Measurements from ENCODE around the gene SPEF2.

Gene SPEF2

DNA sequence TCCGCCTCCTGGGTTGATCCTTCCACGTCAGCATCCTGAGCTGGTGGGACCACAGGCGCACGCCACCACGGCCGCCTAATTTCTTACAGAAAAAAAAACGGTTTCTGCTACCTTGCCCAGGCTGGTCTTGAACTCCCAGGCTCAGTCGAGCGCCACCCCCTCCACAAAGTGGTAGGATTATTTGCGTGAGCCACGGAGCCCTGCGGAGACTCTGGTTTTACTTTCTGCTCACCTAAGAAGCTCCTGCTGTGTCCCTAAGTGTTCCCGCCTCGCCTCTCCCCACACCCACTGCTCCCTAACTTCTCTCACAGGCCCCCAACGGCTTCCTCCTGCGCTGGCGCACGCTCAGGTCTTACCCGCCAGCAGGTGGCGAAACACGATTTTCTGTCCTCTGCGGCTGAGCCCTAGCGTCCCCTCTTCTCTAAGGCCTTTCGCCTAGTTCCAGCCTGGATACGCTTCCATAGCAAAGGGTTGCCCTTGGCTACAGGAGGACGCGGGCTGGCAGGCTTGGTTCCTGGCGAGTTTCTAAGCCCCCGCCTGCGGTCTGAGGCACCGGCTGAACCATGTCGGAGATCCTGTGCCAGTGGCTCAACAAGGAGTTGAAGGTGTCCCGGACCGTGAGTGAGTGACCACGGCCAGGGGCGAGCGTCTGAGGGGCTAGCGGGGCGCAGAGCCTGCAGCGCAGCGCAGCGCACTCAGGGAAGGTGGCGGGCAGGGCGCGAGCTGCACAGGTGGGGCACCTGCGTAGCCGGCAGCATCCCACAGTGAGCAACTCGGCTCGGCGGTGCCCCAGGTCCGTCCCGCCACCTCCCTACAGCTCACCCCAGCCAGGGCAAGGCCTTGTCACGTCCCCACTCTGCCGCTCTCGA, at the start of gene SPEF2:
SPEF2 (plus strand) TSS at position 429 of the 869 bp plus-strand sequence; CDS start at position 564, 135 bp downstream.
- no peak for DNase-seq

DNA sequence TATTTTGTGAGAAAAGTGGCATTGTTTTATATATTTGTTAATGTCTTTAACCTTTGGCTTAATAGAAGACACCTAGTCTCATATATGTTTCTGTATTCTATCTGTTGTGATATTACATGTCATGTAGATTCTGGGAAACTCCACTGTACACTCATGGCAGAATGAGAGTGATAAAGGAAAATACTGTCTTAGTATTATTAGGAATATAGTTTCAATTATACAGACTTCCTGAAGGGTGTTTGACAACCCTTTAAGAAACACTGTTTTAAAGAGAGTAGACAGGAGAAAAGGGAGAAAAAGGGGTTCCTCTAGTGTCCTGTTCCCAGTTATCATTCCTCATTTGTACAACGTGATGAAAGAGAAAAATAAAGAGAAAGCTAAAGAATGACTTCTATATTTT, 42.1 kb upstream of the SPEF2 start:
- DNase-seq, result no peak

DNA sequence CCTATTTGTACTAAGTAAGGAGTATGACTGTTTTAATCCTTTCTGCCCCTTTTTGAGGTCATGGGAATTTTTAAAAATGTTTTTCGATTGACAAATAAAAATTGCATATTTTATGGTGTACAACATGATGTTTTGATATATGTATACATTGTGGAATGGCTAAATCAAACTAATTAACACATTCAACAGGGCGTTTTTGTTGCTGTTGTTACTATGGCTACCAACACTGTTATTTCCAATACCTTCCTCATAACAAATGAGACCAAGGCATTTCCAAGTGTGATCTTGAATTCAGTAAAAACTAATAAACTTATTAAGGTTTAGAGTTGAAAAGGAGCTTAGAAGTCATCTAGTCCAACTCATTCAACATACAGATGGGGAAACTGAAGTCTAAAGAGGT, 30.2 kb upstream of the SPEF2 start:
- no peak for DNase-seq

DNA sequence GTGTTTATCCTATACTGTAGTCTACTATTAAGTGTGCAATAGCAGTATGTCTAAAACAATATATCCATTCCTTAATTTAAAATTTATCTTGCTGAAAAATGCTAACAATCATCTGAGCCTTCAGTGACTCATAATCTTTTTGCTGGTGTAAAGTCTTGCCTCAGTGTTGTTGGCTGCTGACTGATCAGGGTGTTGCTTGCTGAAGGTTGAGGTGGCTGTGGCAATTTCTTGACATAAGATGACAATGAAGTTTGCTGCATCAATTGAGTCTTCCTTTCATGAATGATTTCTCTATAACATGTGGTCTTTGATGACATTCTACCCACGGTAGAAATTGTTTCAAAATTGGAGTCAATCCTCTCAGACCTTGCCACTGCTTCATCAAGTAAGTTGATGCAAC, 24.3 kb upstream of the SPEF2 start:
- DNase-seq, result no peak

GRCh38 chr5:35598707-35599370, 18.8 kb upstream of the SPEF2 start:
- no peak for DNase-seq

DNA sequence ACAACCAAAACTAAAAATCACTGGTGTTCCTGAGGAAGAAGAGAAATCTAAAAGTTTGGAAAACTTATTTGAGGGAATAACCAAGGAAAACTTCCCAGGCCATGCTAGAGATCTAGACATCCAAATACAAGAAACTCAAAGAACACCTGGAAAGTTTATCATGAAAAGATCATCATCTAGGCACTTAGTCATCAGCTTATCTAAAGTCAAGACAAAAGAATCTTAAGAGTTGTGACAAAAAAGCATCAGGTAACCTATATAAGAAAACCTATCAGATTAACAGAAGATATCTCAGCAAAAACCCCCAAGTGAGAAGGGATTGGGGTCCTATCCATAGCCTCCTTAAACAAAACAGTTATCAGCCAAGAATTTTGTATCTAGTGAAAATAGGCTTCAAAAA, 17.1 kb upstream of the SPEF2 start:
- no peak for DNase-seq

GRCh38 chr5:35608881-35609779, 8.5 kb upstream of the SPEF2 start:
- no peak for DNase-seq

- DNase-seq, result no peak
Observed at GRCh38 chr5:35617060-35617434, 616 bp upstream of the SPEF2 start.

DNA sequence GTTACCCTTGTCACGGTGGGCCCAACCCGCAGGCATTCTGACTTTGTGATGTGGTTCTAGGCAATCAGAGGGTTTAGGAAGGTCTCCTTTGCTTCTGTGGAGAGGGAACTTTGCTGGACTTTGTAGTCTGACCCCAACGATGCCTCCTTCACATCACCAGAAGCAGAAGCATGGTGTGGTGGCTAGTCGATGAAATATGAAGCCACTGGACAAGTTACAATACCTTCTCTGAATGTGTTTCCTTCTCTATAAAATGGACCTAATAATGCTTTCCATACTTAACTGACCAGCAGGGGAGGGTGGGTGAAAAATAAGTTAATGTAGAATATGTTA, 607 bp downstream of the SPEF2 start:
- no peak for DNase-seq

DNA sequence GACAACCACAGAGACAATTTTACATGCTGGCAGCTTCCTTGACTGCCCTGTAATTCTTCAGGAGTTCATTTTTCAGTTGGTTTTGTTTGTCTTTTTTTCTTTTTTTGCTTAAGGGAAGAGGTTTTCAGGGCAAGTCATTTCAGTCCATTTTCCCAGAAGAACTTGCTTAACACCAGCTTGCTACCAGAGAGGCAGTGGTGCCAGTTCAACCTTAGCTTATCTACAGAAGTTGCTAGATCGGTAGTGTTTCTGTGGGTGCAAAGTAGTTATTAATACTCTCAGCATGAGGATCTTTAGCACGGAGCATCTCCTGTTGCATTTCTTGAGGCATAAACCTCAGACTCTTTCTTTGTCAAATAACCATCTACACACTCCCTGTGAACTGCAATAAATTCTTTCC, 1.1 kb downstream of the SPEF2 start:
- no peak for DNase-seq

DNA sequence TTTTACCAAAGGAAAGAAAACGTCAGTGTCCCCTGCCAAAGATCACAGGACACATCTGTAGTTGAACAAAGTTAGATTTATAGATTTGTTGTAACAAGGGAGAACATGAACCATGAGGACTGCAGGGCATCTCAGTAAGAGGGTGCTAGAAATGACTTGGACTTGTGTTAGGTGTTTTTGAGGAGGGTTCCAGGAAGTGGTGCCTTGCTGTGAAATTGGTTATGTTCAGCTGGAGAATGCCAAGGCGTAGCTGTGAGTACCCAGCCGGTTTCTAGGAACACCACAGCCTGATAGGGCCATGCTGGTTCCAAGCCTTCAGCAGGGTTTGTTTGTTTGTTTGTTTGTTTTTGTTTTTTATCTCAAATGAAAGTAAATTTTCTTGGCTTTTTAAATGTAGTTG, 5.3 kb downstream of the SPEF2 start:
- DNase-seq, result no peak

- no peak for DNase-seq
Observed at GRCh38 chr5:35623991-35624390, 6.3 kb downstream of the SPEF2 start.

DNA sequence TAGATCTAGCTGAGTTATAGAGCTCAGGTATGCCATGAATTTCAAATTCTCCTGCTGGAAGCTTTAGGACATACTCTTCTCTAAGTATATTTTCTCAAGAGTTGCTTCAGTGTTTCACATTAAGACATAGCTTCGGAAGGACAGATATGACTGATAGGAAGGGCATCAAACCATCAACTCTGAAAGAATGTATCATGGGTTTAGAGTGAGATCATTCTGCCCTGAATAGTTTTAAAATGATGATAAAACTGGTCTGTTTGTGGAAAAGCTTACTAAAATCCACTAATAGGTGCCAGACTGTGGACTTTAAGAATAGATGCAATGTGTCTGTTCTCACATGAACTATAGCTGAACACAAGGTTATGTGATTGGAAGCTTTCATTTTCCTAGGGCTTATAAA, 8.4 kb downstream of the SPEF2 start:
- DNase-seq, result no peak

- DNase-seq, result no peak
Observed at GRCh38 chr5:35626553-35626952, 8.9 kb downstream of the SPEF2 start.

GRCh38 chr5:35634326-35634725, 16.7 kb downstream of the SPEF2 start:
- no peak for DNase-seq

- DNase-seq, result no peak
Observed at GRCh38 chr5:35640623-35641022, 23.0 kb downstream of the SPEF2 start.

GRCh38 chr5:35644543-35644942, 26.9 kb downstream of the SPEF2 start:
- DNase-seq, result no peak

- no peak for DNase-seq
Observed at GRCh38 chr5:35647128-35647527, 29.5 kb downstream of the SPEF2 start.

- DNase-seq, result no peak
Observed at GRCh38 chr5:35647712-35648111, 30.0 kb downstream of the SPEF2 start.

- no peak for DNase-seq
Observed at GRCh38 chr5:35651002-35651756, 33.5 kb downstream of the SPEF2 start.

- no peak for DNase-seq
Observed at GRCh38 chr5:35656721-35657120, 39.1 kb downstream of the SPEF2 start.

DNA sequence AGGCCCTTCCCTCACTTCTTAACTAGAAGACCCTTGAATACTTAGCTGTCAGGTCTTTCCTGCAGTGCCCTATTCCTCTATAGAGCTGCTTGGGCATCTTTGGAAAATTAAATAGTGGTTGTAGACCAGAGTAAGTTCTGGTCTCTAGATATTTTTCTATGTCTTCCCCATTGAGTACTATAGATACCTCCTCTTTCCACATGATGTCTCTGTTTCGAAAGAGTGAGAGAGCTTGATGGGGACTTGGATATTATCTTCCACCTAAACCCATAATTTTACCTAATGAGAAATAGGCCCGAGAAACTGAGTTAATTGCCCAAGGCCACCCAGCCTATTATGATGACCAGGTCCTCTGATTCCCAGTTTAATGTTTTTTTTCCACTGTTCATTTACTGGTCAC, 40.2 kb downstream of the SPEF2 start:
- DNase-seq, result no peak

DNA sequence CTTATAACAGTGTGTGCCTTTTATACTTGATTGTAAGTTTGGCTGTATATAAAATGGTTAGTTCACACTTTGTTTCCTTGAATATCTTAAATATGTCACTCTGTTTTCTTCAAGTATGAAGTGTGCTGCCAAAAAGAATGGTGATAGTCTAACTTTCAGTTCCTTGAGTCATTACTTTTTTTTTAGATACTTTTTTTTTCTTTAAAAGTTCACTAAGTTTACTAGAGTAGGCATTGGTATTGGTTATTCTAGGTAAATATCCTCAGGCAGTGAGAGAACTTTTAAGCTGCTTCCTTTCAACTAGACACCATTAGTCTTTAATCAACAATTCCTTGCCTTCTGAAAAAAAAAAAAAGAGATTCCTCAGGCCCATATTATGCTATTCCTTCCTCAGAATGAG, 41.9 kb downstream of the SPEF2 start:
- no peak for DNase-seq

All from NCI-H1436 treated with DMSO at 0.1 percent for 48 hours (cell line).